CD4-positive, alpha-beta T cell treated with Interleukin-4 for 1 hour (primary cell): ENCODE data around the gene IFFO2.

Experiments used
- DNase-seq, 2 donors: peaks; one replicate each; pipeline ENCODE4 v3.0.0-alpha.2; 2020 to 2022

Gene IFFO2

GRCh38 chr1:18949686-18950400 lies 6.6 kb downstream of the IFFO2 start:
- DNase-seq = peak in 1 of 2 donors; percentile 45

GRCh38 chr1:18948913-18949685 lies 7.4 kb downstream of the IFFO2 start:
- no peak for DNase-seq

GRCh38 chr1:18948048-18948912 lies 8.2 kb downstream of the IFFO2 start:
- DNase-seq = peak; percentile 71 to 81

GRCh38 chr1:18947570-18947969 lies 8.9 kb downstream of the IFFO2 start:
- no peak for DNase-seq

GRCh38 chr1:18946550-18947381 lies 9.7 kb downstream of the IFFO2 start:
- no peak for DNase-seq

GRCh38 chr1:18945401-18945849 lies 11.1 kb downstream of the IFFO2 start:
- DNase-seq = no peak

- DNase-seq = no peak
Observed at GRCh38 chr1:18944810-18945209, 11.7 kb downstream of the IFFO2 start.

GRCh38 chr1:18943914-18944572 lies 12.4 kb downstream of the IFFO2 start:
- no peak for DNase-seq

- DNase-seq = no peak
Observed at GRCh38 chr1:18943162-18943561, 13.3 kb downstream of the IFFO2 start.

- DNase-seq = no peak
Observed at GRCh38 chr1:18942340-18942739, 14.1 kb downstream of the IFFO2 start.

GRCh38 chr1:18941221-18942141 lies 15.0 kb downstream of the IFFO2 start:
- no peak for DNase-seq

GRCh38 chr1:18940303-18941020 lies 16.0 kb downstream of the IFFO2 start:
- no peak for DNase-seq

GRCh38 chr1:18939398-18940302 lies 16.8 kb downstream of the IFFO2 start:
- no peak for DNase-seq

- DNase-seq = no peak
Observed at GRCh38 chr1:18938707-18939070, 17.8 kb downstream of the IFFO2 start.

GRCh38 chr1:18938008-18938706 lies 18.3 kb downstream of the IFFO2 start:
- no peak for DNase-seq

- no peak for DNase-seq
Observed at GRCh38 chr1:18937539-18937938, 18.9 kb downstream of the IFFO2 start.

GRCh38 chr1:18936814-18937481 lies 19.5 kb downstream of the IFFO2 start:
- no peak for DNase-seq

GRCh38 chr1:18936471-18936813 lies 20.0 kb downstream of the IFFO2 start:
- no peak for DNase-seq
